Activated CD4-positive, CD25-positive, alpha-beta regulatory T cell treated with anti-CD3 and anti-CD28 coated beads, Interleukin-2, amount 50 U/mL, for 24 hours (primary cell): ENCODE results near the gene BAIAP3.

Experiments
- ATAC-seq, 2 donors: fragments of 150-1000 bp; cut with Tn5 transposase; one replicate each; pipeline ENCODE4 v1.10.0; 2021; ENCODE audit warnings: mild to moderate bottlenecking in 1 of 2, moderate library complexity in 1 of 2

Gene BAIAP3

DNA sequence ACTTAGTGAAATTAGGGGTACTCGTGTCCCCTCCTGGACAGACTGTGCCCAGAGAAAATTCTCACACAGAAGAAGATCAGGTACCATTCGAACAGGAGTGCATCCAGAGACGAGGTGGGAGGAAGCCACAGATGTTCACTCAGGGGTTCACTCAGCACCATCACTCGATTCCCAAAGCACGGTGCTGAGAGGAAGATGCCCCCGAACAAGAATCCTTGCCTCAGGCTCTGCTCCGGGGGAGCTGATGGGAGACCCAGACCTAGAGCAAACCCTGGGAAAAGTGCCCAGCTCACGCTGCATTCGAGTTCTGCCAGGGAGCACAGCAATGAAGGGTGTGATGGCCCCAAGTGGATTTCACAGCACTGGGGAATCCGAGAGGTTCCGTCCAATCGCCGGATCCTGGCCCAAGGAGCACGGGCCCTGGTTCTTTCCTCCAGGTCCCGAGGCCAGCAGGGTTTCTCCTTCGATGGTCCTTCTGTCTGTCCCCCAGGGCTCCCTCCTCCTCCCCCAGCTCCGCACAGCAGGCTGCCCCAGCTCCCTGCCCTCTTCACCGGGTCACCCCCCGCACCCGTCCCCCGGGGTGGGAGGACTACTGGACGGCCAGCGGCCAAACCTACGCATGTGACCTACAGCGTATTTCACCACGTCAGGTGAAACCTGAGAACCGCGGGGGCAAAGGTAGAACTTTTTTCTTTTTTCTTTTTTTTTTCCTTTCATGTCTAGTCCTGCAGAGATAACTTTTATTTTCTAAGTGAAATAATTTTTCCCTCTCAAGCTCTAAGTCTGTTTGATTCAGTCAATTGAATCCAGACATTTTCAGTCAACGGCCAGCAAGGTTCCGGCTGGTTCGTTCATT is 34.2 kb upstream of the BAIAP3 start:
- no peak for ATAC-seq

- no peak for ATAC-seq
Measured at GRCh38 chr16:1299868-1300203, 33.6 kb upstream of the BAIAP3 start.

GRCh38 chr16:1300664-1301476 is 32.6 kb upstream of the BAIAP3 start:
- ATAC-seq = peak; percentile 57 to 61

DNA sequence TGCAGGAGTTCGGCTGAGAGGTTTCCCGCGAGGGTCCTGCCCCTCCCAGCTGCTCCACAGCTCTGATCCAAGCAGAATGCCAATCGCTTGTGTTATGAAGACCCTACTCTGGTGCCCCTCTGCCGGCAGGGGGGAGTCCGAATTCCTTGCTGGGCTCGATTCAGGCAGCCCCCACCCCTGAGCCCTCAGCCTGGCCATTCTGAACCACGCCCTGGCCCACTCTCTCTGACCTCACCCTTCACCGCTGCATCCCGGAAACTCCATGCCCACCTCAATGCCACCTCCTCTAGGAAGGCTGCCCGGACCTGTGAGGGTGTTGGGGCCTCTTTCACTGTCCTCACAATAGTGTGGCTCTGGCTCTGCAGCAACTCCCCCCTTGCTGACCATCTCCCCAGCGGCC is 31.9 kb upstream of the BAIAP3 start:
- no peak for ATAC-seq

GRCh38 chr16:1305823-1306222 is 27.6 kb upstream of the BAIAP3 start:
- no peak for ATAC-seq

DNA sequence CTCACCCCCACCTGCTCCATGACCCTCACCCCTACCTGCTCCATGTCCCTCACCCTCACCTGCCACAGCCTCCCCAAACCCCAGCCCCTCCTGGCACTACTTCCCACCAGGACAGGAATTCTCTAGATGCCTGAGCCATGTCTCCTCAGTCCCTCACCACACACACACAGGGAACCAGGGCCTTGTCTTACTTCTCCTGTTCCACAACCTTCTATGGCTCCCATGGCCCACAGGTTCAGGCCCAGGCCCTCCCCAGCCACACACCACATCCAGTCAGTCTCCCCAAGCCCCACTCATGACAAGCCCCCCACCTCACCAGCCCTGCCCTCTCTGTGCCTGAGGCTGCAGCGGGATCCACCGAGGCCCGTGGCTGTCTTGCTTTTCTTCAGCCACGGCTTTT is 27.1 kb upstream of the BAIAP3 start:
- ATAC-seq = no peak

DNA sequence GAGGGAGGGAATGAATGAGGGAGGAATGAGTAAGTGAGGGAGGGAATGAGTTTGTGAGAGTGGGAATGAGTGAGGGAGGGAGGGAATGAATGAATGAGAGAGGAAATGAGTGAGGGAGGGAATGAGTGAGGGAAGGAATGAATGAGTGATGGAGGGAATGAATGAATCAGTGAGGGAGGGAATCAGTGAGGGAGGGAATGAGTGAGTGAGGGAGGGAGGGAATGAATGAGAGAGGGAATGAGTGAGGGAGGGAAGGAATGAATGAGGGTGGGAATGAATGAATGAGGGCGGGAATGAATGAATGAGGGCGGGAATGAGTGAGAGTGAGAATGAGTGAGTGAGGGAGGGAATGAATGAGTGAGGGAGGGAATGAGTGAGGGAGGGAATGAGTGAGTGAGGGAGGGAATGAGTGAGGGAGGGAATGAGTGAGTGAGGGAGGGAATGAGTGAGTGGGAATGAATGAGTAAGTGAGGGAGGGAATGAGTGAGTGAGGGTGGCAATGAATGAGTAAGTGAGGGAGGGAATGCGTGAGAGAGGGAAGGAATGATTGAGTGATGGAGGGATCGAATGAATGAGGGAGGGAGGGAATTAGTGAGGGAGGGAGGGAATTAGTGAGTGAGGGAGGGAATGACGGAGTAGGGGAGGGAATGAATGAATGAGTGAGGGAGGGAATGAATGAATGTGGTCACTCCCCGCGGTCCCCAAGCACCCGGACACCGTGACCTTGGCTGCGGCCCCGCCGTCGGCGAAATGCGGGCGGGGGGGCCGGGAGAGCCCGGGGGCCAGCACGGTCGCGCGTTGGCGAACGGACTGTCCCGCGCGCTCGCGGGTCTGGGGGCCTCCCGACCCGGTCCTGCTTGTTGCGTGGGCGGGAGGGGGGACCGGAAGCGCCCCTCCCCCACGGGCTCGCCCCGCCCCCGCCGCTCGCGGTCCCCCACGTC is 25.1 kb upstream of the BAIAP3 start:
- ATAC-seq = peak; percentile 1 to 3

DNA sequence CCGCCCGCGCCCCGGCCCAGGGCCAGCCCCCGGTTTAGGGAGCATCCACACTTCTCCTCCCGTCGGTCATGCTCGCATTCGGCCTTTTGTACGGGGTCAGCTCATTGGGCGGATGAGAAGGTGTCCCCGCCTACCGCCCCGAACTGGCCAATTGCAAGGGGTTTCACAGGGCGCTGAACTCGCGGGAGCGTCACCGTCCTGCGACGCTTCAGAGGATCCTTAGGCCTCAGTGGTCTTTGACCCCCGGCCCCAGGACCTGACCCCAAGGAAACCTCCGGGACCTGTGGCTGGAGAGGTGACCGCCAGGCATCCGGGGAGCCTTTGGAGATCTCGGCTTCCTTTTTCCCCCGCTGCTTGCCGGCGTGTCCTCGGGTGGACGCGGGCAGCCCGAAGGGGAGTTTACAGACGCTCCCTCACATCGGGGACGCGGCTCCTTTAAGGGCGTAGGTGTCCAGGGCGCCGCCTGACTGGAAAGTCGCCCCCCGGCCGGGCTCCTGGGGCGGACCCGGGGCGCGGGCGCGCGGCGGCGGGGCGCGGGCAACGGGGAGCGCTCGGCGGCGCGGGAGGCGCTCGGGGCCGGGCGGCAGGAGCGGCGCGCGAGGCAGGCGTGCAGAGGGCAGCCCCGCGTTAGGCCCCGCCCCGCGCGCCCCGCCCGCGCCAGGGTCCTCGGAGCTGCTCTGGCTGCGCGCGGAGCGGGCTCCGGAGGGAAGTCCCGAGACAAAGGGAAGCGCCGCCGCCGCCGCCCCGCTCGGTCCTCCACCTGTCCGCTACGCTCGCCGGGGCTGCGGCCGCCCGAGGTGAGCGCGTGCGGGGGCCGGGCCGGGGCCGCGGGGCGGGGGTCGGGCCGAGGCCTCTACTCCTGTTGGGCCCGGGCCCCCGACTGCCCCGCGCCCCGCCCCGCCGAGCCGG is 24.2 kb upstream of the BAIAP3 start, which contains the start of gene UBE2I:
TSS of gene UBE2I (plus strand) at position 660 of the 909 bp plus-strand sequence. CDS start 4,395 bp downstream, outside the sequence.
- ATAC-seq = peak; percentile 79 to 83

- ATAC-seq = peak; percentile 13 to 21
Measured at GRCh38 chr16:1309888-1310831, 23.3 kb upstream of the BAIAP3 start.

- no peak for ATAC-seq
Measured at GRCh38 chr16:1310832-1311200, 22.6 kb upstream of the BAIAP3 start.

GRCh38 chr16:1311212-1311737 is 22.2 kb upstream of the BAIAP3 start:
- ATAC-seq = no peak

- no peak for ATAC-seq
Measured at GRCh38 chr16:1311738-1312466, 21.5 kb upstream of the BAIAP3 start.

DNA sequence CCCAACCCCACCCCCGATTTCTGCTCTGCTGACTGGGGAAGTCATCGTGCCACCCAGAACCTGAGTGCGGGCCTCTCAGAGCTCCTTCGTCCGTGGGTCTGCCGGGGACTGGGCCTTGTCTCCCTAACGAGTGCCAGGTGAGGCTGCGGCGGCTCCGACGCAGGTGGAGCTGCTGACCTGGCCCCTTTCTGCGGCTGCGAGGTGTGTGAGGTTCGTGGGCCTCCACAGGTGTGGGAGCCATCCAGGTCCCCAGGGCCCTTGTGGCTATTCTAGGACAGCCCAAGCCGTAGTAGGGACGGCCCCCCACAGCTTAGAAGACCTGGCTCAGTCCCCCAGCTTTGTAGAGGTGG is 21.0 kb upstream of the BAIAP3 start:
- ATAC-seq = no peak

- ATAC-seq = no peak
Measured at GRCh38 chr16:1312903-1313302, 20.5 kb upstream of the BAIAP3 start.

DNA sequence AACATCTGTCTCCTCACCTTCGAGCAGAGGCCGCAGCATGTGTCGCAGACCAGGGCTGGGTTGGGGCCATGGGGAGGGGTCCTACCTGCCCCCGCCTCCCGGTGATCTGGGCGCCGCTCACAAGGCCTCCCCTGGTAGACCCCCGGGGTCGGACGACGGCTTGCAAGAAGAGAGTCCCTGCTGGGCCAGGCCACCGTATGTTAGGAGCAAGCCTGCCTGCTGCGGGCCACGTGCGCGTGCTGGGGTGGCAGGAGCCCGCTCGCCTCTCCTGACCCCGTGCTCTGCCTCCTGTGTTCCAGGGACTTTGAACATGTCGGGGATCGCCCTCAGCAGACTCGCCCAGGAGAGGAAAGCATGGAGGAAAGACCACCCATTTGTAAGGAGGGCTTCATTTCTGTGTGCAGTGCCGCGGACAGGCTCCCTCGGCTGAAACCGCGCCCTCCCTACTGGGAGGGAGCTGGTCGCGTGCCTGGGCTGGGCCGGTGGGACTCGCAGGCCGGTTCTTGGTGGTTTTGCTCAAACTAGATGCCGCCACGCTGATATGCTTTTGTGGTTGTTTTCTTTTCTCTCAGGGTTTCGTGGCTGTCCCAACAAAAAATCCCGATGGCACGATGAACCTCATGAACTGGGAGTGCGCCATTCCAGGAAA is 19.6 kb upstream of the BAIAP3 start:
- no peak for ATAC-seq

GRCh38 chr16:1314399-1315068 is 18.9 kb upstream of the BAIAP3 start:
- no peak for ATAC-seq

- ATAC-seq = no peak
Measured at GRCh38 chr16:1315081-1316032, 18.1 kb upstream of the BAIAP3 start.
